ENCODE results near the gene MKS1. TPM values are rescaled to one million over a fixed set of nuclear protein-coding genes. Genes with fewer than 3 reads are reported as not detected.

MKS1 gene
- total RNA-seq, 1 experiment from 2014 or later, result 29.8 TPM

DNA sequence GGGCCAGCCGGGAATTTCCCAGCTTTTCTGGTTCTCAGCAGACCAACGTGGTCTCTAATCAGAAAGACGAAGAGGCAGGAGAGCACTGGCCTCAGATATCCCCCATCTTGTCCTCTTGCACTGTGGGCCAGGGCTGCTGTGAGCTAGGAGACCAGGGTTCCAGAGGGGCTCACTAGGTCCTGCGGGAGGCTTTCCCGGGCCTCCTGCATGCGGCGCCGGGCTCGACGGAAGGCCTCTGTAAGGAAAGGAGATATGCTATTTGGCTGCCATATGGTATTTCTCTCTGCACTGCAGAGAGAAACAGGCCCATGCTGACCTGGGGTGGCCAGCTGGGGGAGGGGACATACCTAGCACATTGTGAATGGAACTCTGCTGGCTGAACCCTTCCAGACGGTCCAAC, 13.1 kb downstream of the MKS1 start (continued):
- TF ChIP-seq, protein P1, sequence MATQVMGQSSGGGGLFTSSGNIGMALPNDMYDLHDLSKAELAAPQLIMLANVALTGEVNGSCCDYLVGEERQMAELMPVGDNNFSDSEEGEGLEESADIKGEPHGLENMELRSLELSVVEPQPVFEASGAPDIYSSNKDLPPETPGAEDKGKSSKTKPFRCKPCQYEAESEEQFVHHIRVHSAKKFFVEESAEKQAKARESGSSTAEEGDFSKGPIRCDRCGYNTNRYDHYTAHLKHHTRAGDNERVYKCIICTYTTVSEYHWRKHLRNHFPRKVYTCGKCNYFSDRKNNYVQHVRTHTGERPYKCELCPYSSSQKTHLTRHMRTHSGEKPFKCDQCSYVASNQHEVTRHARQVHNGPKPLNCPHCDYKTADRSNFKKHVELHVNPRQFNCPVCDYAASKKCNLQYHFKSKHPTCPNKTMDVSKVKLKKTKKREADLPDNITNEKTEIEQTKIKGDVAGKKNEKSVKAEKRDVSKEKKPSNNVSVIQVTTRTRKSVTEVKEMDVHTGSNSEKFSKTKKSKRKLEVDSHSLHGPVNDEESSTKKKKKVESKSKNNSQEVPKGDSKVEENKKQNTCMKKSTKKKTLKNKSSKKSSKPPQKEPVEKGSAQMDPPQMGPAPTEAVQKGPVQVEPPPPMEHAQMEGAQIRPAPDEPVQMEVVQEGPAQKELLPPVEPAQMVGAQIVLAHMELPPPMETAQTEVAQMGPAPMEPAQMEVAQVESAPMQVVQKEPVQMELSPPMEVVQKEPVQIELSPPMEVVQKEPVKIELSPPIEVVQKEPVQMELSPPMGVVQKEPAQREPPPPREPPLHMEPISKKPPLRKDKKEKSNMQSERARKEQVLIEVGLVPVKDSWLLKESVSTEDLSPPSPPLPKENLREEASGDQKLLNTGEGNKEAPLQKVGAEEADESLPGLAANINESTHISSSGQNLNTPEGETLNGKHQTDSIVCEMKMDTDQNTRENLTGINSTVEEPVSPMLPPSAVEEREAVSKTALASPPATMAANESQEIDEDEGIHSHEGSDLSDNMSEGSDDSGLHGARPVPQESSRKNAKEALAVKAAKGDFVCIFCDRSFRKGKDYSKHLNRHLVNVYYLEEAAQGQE (IDR thresholded peaks at IDR 0.05; ENCODE audit: low read depth), result no peak
- no peak for TF ChIP-seq CEBPB (IDR thresholded peaks at IDR 0.05; ENCODE audit: low read depth)

DNA sequence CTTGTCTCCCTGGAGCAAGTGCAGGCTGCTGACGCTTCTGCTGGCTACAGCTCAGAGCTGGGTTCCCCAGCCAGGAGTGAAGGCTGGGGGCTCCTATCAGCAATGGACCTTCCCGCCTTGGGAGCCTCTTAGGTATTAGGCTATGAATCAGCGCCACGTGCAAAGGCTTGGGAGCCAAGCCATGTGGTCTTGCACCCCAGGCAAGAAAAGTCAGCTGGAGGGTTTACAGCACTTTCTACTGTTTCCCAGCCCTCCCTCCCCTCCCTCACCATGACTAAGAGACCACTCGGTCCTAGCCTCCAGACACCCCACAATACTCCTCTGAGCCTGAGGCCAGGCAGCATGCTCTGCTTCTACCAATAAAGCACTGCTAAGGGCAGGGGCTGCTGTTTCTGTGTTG, 14.3 kb downstream of the MKS1 start:
- H4K20me1 ChIP-seq (ENCODE audit: insufficient read depth), result no peaks in the 10 kb centered on the region
- no peaks in the 10 kb centered on the region for H3K9me3 ChIP-seq (ENCODE audit: control insufficient read depth in 1 of 2, insufficient read depth in 1 of 2, low read depth in 1 of 2, low read length in 2 of 2)
- no peaks in the 10 kb centered on the region for H3K27me3 ChIP-seq (ENCODE audit: insufficient read depth, low read length)
- no peak for ATAC-seq
- H3K79me2 ChIP-seq (ENCODE audit: insufficient read depth, low read length), result no peaks in the 10 kb centered on the region
- BruUV-seq (replicated peaks), result no TSS peak
- ChIA-PET CTCF (no interaction called here), RAD21 (ENCODE audit: low non-redundant PET in 1 of 2, low total read pairs in 2 of 2, uncharacterized antibody in 2 of 2, unreplicated experiment in 2 of 2) (no interaction called here), POLR2A (no interaction called here)
- H3K9me2 ChIP-seq (ENCODE audit: insufficient read depth), result no peaks in the 10 kb centered on the region
- H3K36me3 ChIP-seq (ENCODE audit: control insufficient read depth in 1 of 2, insufficient read depth in 2 of 2, low read length in 2 of 2), result peaks cover 0 to 5% of the 10 kb centered on the region in 2 experiments; a peak in 1 of 4 replicates
- no peak overlapping the region for H3K9ac ChIP-seq (ENCODE audit: low read length)
- H3K4me2 ChIP-seq (ENCODE audit: low read length), result no peak overlapping the region
- H2AFZ ChIP-seq (ENCODE audit: low read depth, low read length, poor library complexity, severe bottlenecking), result no peak overlapping the region
- peaks cover 0 to 2% of the 10 kb centered on the region in 2 experiments; a peak in 1 of 4 replicates for H3K4me1 ChIP-seq (ENCODE audit: control insufficient read depth in 1 of 2, insufficient read depth in 2 of 2, low read length in 2 of 2)
- no peak overlapping the region for H3K27ac ChIP-seq (ENCODE audit: low read depth, low read length)
- intact Hi-C loops (cut with micrococcal nuclease), result no loop called here
- no peak for TF ChIP-seq ELF1 (IDR thresholded peaks at IDR 0.05; ENCODE audit: borderline replicate concordance, low read depth)
- TF ChIP-seq SRF (IDR thresholded peaks at IDR 0.05; ENCODE audit: low read depth), result no peak
- TF ChIP-seq, protein P2, sequence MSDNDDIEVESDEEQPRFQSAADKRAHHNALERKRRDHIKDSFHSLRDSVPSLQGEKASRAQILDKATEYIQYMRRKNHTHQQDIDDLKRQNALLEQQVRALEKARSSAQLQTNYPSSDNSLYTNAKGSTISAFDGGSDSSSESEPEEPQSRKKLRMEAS (IDR thresholded peaks at IDR 0.05), result no peak
- no peak for TF ChIP-seq EZH2 (IDR thresholded peaks at IDR 0.05)
- DNase-seq (ENCODE audit: low read depth, low spot score), result no peak
- H3K4me3 ChIP-seq (replicated peaks in 1 of 2; ENCODE audit: low read depth in 1 of 2, low read length in 2 of 2), result no peak overlapping the region

All from HCT116 (cell line).